Neural cell (in vitro differentiated cells): ENCODE data around the gene VWA8. TPM values are rescaled to one million over a fixed set of nuclear protein-coding genes. Genes with fewer than 3 reads are reported as not detected.
"Not testable (repeated sequence)": the region's sequence is repeated elsewhere in the genome, so short reads cannot be mapped to it uniquely, and the experiment has no call there.

ENCODE experiments used
- H2AFZ ChIP-seq: fragments of 200-600, 300-800 bp; sonication (generic), shearing (Covaris generic); 2 replicates; pipeline ENCODE4 v1.6.0; 2014; ENCODE audit warnings: low read depth, mild to moderate bottlenecking, antibody characterized with exemption, low read length, moderate library complexity
- H3F3A ChIP-seq: fragments of 200-600 bp; shearing (Covaris generic); 2 replicates; pipeline ENCODE4 v1.6.1; 2016; ENCODE audit warnings: mild to moderate bottlenecking, moderate library complexity, mixed read lengths, antibody characterized with exemption, low read length; ENCODE audit not compliant: insufficient read depth, poor library complexity, severe bottlenecking
- H3K27ac ChIP-seq: fragments of 200-600, 300-800 bp; sonication (generic), shearing (Covaris generic); 2 replicates; pipeline ENCODE4 v1.5.1; 2014; ENCODE audit warnings: mild to moderate bottlenecking, low read length, moderate library complexity
- H3K27me3 ChIP-seq: fragments of 300-800, 200-600 bp; sonication (generic), shearing (Covaris generic); 2 replicates; pipeline ENCODE4 v1.6.0; 2014; ENCODE audit warnings: mild to moderate bottlenecking, low read depth, low read length, moderate library complexity; ENCODE audit not compliant: insufficient read depth
- H3K36me3 ChIP-seq: fragments of 300-800, 200-600 bp; sonication (generic), shearing (Covaris generic); 2 replicates; pipeline ENCODE4 v1.5.1; 2014; ENCODE audit warnings: mild to moderate bottlenecking, antibody characterized with exemption, low read length, moderate library complexity; ENCODE audit not compliant: insufficient read depth
- H3K4me2 ChIP-seq: fragments of 300-800, 200-600 bp; sonication (generic), shearing (Covaris generic); 2 replicates; pipeline ENCODE4 v1.6.0; 2014; ENCODE audit warnings: mild to moderate bottlenecking, low read length
- H3K4me3 ChIP-seq: fragments of 300-800, 200-600 bp; sonication (generic), shearing (Covaris generic); 2 replicates; pipeline ENCODE4 v1.5.1; 2014; ENCODE audit warnings: mild to moderate bottlenecking, low read length, moderate library complexity
- H3K79me2 ChIP-seq: fragments of 200-600 bp; shearing (Covaris generic); replicated peaks from 2 replicates; pipeline ENCODE4 v1.6.0; 2014; ENCODE audit warnings: mild to moderate bottlenecking, low read length, moderate library complexity; ENCODE audit not compliant: insufficient read depth
- H3K9ac ChIP-seq: fragments of 300-800, 200-600 bp; sonication (generic), shearing (Covaris generic); 2 replicates; pipeline ENCODE4 v1.6.1; 2016; ENCODE audit warnings: mild to moderate bottlenecking, low read length, mixed read lengths
- H3K9me2 ChIP-seq: fragments of 200-600 bp; shearing (Covaris generic); 2 replicates; pipeline ENCODE4 v1.6.1; 2016; ENCODE audit warnings: mild to moderate bottlenecking, low read length, mixed read lengths; ENCODE audit not compliant: insufficient read depth
- H3K9me3 ChIP-seq: fragments of 200-600, 300-800 bp; sonication (generic), shearing (Covaris generic); 2 replicates; pipeline ENCODE4 v1.6.1; 2016; ENCODE audit warnings: mild to moderate bottlenecking, mixed run types, low read length, moderate library complexity, mixed read lengths
- H4K20me1 ChIP-seq: fragments of 200-600 bp; shearing (Covaris generic); 2 replicates; pipeline ENCODE4 v1.6.1; 2016; ENCODE audit warnings: mild to moderate bottlenecking, mixed run types; ENCODE audit not compliant: insufficient read depth
- CTCF ChIP-seq: fragments of 450-650 bp; IDR thresholded peaks from 2 replicates; pipeline ENCODE4 v1.5.1; 2014; ENCODE audit warnings: antibody characterized with exemption, mild to moderate bottlenecking, moderate library complexity; ENCODE audit not compliant: poor library complexity, severe bottlenecking
- EP300 ChIP-seq: fragments of 450-650 bp; conservative IDR thresholded peaks from 2 replicates; pipeline ENCODE4 v1.6.1; 2014; ENCODE audit warnings: antibody characterized with exemption, mild to moderate bottlenecking, moderate library complexity; ENCODE audit not compliant: poor library complexity, severe bottlenecking
- EZH2 ChIP-seq: fragments of 200-600, 300-800 bp; shearing (Covaris generic), sonication (generic); IDR thresholded peaks from 2 replicates; pipeline ENCODE4 v1.6.1; 2014; ENCODE audit warnings: antibody characterized with exemption, low read length, borderline replicate concordance, mild to moderate bottlenecking; ENCODE audit not compliant: insufficient read depth, poor library complexity, severe bottlenecking
- MXI1 ChIP-seq: fragments of 450-650 bp; conservative IDR thresholded peaks from 2 replicates; pipeline ENCODE4 v1.6.1; 2014; ENCODE audit warnings: antibody characterized with exemption, mild to moderate bottlenecking; ENCODE audit not compliant: poor library complexity, severe bottlenecking
- POLR2AphosphoS5 ChIP-seq: IDR thresholded peaks from 2 replicates; pipeline ENCODE4 v1.6.1; 2012
- RAD21 ChIP-seq: fragments of 450-650 bp; conservative IDR thresholded peaks from 2 replicates; pipeline ENCODE4 v1.6.1; 2014; ENCODE audit warnings: antibody characterized with exemption, mild to moderate bottlenecking, moderate library complexity
- REST ChIP-seq: IDR thresholded peaks from 2 replicates; pipeline ENCODE4 v1.6.1; 2012; ENCODE audit warnings: borderline replicate concordance
- SMC3 ChIP-seq: fragments of 450-650 bp; conservative IDR thresholded peaks from 2 replicates; pipeline ENCODE4 v1.6.1; 2014; ENCODE audit warnings: antibody characterized with exemption, mild to moderate bottlenecking, moderate library complexity; ENCODE audit not compliant: poor library complexity
- TAF1 ChIP-seq: IDR thresholded peaks from 2 replicates; pipeline ENCODE4 v1.6.1; 2012; ENCODE audit warnings: low read depth
- polyA plus RNA-seq: library from polyadenylated mRNA; depleted of rRNA; stranded (reverse); fragments of >200 nt; gene quantifications from 2 replicates; pipeline ENCODE4 v1.2.3, GENCODE V29; 2014

Gene VWA8
- polyA plus RNA-seq, 1 donor from 2014 or later = 3.6 TPM

- H3K27ac ChIP-seq = no peak overlapping the region
- no peaks in the 10 kb centered on the region for H3K79me2 ChIP-seq
- no peaks in the 10 kb centered on the region for H3K9me3 ChIP-seq
- no peaks in the 10 kb centered on the region for H3F3A ChIP-seq
- H3K9me2 ChIP-seq = no peaks in the 10 kb centered on the region
- no peak overlapping the region for H2AFZ ChIP-seq
- no peaks in the 10 kb centered on the region for H3K27me3 ChIP-seq
- H4K20me1 ChIP-seq = no peaks in the 10 kb centered on the region
- no peak overlapping the region for H3K4me2 ChIP-seq
- H3K9ac ChIP-seq = no peak overlapping the region
- H3K36me3 ChIP-seq = no peaks in the 10 kb centered on the region
- H3K4me3 ChIP-seq = no peak overlapping the region
- no peak for TF ChIP-seq EZH2
- no peak for TF ChIP-seq CTCF
- TF ChIP-seq EP300 = no peak
- TF ChIP-seq MXI1 = no peak
- TF ChIP-seq TAF1 = no peak
- no peak for TF ChIP-seq POLR2AphosphoS5
- no peak for TF ChIP-seq SMC3
- no peak for TF ChIP-seq RAD21
- no peak for TF ChIP-seq REST
Measured at GRCh38 chr13:41542281-41542680, 418.6 kb downstream of the VWA8 start.

- Histone ChIP-seq H3K9me3 (no peaks in the 10 kb centered on the region), H3K27ac (no peak overlapping the region), H3K9me2 (no peaks in the 10 kb centered on the region), H4K20me1 (no peaks in the 10 kb centered on the region), H3K79me2 (no peaks in the 10 kb centered on the region), H3K27me3 (no peaks in the 10 kb centered on the region), H3K4me3 (no peak overlapping the region), H3K4me2 (no peak overlapping the region), H3F3A (no peaks in the 10 kb centered on the region), H3K36me3 (no peaks in the 10 kb centered on the region), H3K9ac (no peak overlapping the region), H2AFZ (no peak overlapping the region)
- TF ChIP-seq RAD21 (no peak), POLR2AphosphoS5 (no peak), EP300 (no peak), MXI1 (no peak), TAF1 (no peak), REST (no peak), CTCF (no peak), SMC3 (no peak), EZH2 (no peak)
Measured at GRCh38 chr13:41541142-41541938, 419.6 kb downstream of the VWA8 start.

GRCh38 chr13:41540240-41540639, 420.7 kb downstream of the VWA8 start:
- not testable (repeated sequence) for H2AFZ ChIP-seq, H3K9me2 ChIP-seq, H3K27me3 ChIP-seq

More at GRCh38 chr13:41540240-41540639, 420.7 kb downstream of the VWA8 start:
- not testable (repeated sequence) for H3K9ac ChIP-seq, H3K4me2 ChIP-seq, H3F3A ChIP-seq, H3K79me2 ChIP-seq, H3K27ac ChIP-seq, H3K36me3 ChIP-seq, H4K20me1 ChIP-seq, H3K9me3 ChIP-seq, H3K4me3 ChIP-seq
